ENCODE measurements around the gene ARHGAP26. TPM values are rescaled to one million over a fixed set of nuclear protein-coding genes. Genes with fewer than 3 reads are reported as not detected.
A peak's percentile ranks its signal among the peaks of the same experiment; 100 is the strongest.

Gene ARHGAP26
- total and polyA plus RNA-seq, 2 donors (not counting 1 experiment from before 2014, with no cell fraction given), result 4.1 to 6.8 TPM

DNA sequence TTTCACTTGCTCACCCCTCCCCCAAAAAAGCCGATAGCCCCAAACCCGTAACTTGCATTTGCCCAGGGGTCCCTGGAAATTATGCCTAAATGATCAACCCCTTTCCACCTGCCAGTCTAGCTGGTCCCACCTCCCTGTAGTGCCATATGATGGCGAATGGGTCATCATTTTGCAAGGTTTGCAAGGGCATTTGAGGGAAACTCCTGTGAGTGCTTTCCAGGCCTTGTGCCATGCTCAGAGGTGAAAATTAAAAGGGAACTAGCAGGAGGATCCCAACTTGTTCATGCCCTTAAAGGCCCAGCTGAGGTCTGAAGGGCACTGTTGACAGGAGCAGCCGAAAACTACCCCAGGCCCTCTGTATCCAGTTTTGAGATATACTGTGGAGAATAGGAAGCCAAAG, 440.4 kb downstream of the ARHGAP26 start:
- no peak overlapping the region for H3K4me3 ChIP-seq (replicated peaks in 1 of 4; ENCODE audit: control extremely low read depth in 1 of 4, insufficient read depth in 1 of 4, low read depth in 3 of 4, low read length in 4 of 4)
- H3K27me3 ChIP-seq (ENCODE audit: control insufficient read depth, insufficient read depth, low read length), result no peaks in the 10 kb centered on the region
- H4K20me1 ChIP-seq (ENCODE audit: control insufficient read depth, extremely low read depth, insufficient read depth, low read length), result no peaks in the 10 kb centered on the region
- no peaks in the 10 kb centered on the region for H3K4me1 ChIP-seq (ENCODE audit: control insufficient read depth, extremely low read depth, insufficient read depth, low read length)
- no peak overlapping the region for H3K4me2 ChIP-seq (ENCODE audit: extremely low read depth, insufficient read depth, low read length)
- H3K27ac ChIP-seq (ENCODE audit: insufficient read depth, low read length), result no peak overlapping the region
- H3K36me3 ChIP-seq (ENCODE audit: control insufficient read depth, insufficient read depth, low read length), result no peaks in the 10 kb centered on the region
- TF ChIP-seq EZH2 (IDR thresholded peaks at IDR 0.05; ENCODE audit: low read length, missing control alignments), result no peak
- TF ChIP-seq, protein P1, sequence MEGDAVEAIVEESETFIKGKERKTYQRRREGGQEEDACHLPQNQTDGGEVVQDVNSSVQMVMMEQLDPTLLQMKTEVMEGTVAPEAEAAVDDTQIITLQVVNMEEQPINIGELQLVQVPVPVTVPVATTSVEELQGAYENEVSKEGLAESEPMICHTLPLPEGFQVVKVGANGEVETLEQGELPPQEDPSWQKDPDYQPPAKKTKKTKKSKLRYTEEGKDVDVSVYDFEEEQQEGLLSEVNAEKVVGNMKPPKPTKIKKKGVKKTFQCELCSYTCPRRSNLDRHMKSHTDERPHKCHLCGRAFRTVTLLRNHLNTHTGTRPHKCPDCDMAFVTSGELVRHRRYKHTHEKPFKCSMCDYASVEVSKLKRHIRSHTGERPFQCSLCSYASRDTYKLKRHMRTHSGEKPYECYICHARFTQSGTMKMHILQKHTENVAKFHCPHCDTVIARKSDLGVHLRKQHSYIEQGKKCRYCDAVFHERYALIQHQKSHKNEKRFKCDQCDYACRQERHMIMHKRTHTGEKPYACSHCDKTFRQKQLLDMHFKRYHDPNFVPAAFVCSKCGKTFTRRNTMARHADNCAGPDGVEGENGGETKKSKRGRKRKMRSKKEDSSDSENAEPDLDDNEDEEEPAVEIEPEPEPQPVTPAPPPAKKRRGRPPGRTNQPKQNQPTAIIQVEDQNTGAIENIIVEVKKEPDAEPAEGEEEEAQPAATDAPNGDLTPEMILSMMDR (conservative IDR thresholded peaks at IDR 0.05 in 1 of 2, IDR thresholded peaks at IDR 0.05 in 1 of 2; ENCODE audit: low read depth in 1 of 2, low read length in 2 of 2), result no peak
- no peaks in the 10 kb centered on the region for H3K79me2 ChIP-seq (ENCODE audit: control insufficient read depth, insufficient read depth, low read length)
- H3K9ac ChIP-seq (ENCODE audit: insufficient read depth, low read length), result no peak overlapping the region
- DNase-seq (ENCODE audit: low read depth in 2 of 2), result no peak
- H3K9me3 ChIP-seq (ENCODE audit: control insufficient read depth, insufficient read depth, low read depth, low read length), result no peaks in the 10 kb centered on the region
- H2AFZ ChIP-seq (ENCODE audit: low read length), result no peak overlapping the region

DNA sequence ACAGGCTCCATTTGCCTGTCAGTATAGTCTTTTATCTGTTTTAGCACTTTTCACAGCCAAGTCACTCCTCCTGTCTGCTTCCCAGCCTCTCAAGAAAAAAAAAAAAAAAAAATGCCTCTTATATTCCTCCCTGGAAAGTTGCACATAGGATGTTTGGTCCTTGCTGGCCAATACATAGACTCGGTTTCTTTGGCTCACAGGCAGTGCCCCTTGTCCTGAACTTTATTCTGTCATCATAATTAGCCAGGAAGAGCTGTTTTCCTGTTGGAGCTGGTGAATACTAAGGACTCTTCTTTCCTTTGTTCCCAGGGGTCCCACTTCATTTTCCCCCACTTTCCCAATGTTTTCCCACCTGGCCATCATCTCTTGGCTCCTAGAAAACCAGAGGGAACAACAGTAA, 442.1 kb downstream of the ARHGAP26 start:
- TF ChIP-seq, protein P1 (conservative IDR thresholded peaks at IDR 0.05 in 1 of 2, IDR thresholded peaks at IDR 0.05 in 1 of 2; ENCODE audit: low read depth in 1 of 2, low read length in 2 of 2), result no peak
- TF ChIP-seq EZH2 (IDR thresholded peaks at IDR 0.05; ENCODE audit: low read length, missing control alignments), result no peak
- H3K36me3 ChIP-seq (ENCODE audit: control insufficient read depth, insufficient read depth, low read length), result no peaks in the 10 kb centered on the region
- no peak for DNase-seq (ENCODE audit: low read depth in 2 of 2)
- no peak overlapping the region for H3K9ac ChIP-seq (ENCODE audit: insufficient read depth, low read length)
- H3K4me1 ChIP-seq (ENCODE audit: control insufficient read depth, extremely low read depth, insufficient read depth, low read length), result no peaks in the 10 kb centered on the region
- no peak overlapping the region for H3K27ac ChIP-seq (ENCODE audit: insufficient read depth, low read length)
- no peak overlapping the region for H3K4me2 ChIP-seq (ENCODE audit: extremely low read depth, insufficient read depth, low read length)
- no peak overlapping the region for H3K4me3 ChIP-seq (replicated peaks in 1 of 4; ENCODE audit: control extremely low read depth in 1 of 4, insufficient read depth in 1 of 4, low read depth in 3 of 4, low read length in 4 of 4)
- no peaks in the 10 kb centered on the region for H4K20me1 ChIP-seq (ENCODE audit: control insufficient read depth, extremely low read depth, insufficient read depth, low read length)
- H3K27me3 ChIP-seq (ENCODE audit: control insufficient read depth, insufficient read depth, low read length), result no peaks in the 10 kb centered on the region
- H3K9me3 ChIP-seq (ENCODE audit: control insufficient read depth, insufficient read depth, low read depth, low read length), result no peaks in the 10 kb centered on the region
- no peak overlapping the region for H2AFZ ChIP-seq (ENCODE audit: low read length)
- H3K79me2 ChIP-seq (ENCODE audit: control insufficient read depth, insufficient read depth, low read length), result no peaks in the 10 kb centered on the region

DNA sequence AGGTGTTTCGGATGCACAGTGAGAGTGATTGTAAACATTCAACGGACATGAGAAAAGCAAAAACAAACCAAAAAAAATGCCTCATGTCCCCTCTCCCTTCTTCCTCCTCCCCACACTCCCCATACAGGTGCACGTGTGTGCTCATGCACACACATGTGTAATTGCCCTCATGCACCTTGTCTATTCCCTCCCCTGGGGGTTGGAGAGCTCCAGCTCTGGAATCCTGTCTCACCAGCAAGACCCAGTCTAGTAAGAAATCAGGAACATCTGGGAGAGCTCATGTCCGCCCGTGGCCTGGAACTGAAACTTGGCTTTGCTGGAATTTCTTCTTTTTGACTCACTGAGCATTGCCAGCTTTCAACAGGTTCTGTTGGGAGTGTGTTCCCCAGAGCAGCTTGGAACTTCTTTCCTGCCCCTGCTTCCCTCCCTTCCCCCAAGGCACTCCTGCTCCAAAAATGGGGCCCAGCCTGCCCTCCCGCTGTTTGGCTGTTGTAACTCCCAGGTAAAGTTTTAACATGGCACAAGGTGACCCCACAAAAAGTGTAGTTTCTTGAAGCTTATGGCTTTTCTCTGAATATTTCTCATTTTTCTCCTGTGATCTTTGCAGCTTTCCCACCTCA, 443.2 kb downstream of the ARHGAP26 start:
- H3K9ac ChIP-seq (ENCODE audit: insufficient read depth, low read length), result no peak overlapping the region
- TF ChIP-seq, protein P1 (conservative IDR thresholded peaks at IDR 0.05 in 1 of 2, IDR thresholded peaks at IDR 0.05 in 1 of 2; ENCODE audit: low read depth in 1 of 2, low read length in 2 of 2), result no peak
- no peak for TF ChIP-seq EZH2 (IDR thresholded peaks at IDR 0.05; ENCODE audit: low read length, missing control alignments)

More for the DNA sequence above, 443.2 kb downstream of the ARHGAP26 start:
- Histone ChIP-seq H3K4me1 (ENCODE audit: control insufficient read depth, extremely low read depth, insufficient read depth, low read length) (no peaks in the 10 kb centered on the region), H3K36me3 (ENCODE audit: control insufficient read depth, insufficient read depth, low read length) (no peaks in the 10 kb centered on the region), H3K4me3 (replicated peaks in 1 of 4; ENCODE audit: control extremely low read depth in 1 of 4, insufficient read depth in 1 of 4, low read depth in 3 of 4, low read length in 4 of 4) (no peak overlapping the region), H3K27me3 (ENCODE audit: control insufficient read depth, insufficient read depth, low read length) (no peaks in the 10 kb centered on the region), H3K4me2 (ENCODE audit: extremely low read depth, insufficient read depth, low read length) (peak overlapping the region; percentile 65), H3K79me2 (ENCODE audit: control insufficient read depth, insufficient read depth, low read length) (no peaks in the 10 kb centered on the region), H3K9me3 (ENCODE audit: control insufficient read depth, insufficient read depth, low read depth, low read length) (no peaks in the 10 kb centered on the region), H2AFZ (ENCODE audit: low read length) (no peak overlapping the region), H4K20me1 (ENCODE audit: control insufficient read depth, extremely low read depth, insufficient read depth, low read length) (no peaks in the 10 kb centered on the region), H3K27ac (ENCODE audit: insufficient read depth, low read length) (no peak overlapping the region)
- peak; percentile 57 to 66 for DNase-seq (ENCODE audit: low read depth in 2 of 2)
